ENCODE results near the gene ADAMTS17. TPM values are rescaled to one million over a fixed set of nuclear protein-coding genes. Genes with fewer than 3 reads are reported as not detected.

The ADAMTS17 gene
- total RNA-seq, 1 experiment from 2014 or later: 0.32 TPM

DNA sequence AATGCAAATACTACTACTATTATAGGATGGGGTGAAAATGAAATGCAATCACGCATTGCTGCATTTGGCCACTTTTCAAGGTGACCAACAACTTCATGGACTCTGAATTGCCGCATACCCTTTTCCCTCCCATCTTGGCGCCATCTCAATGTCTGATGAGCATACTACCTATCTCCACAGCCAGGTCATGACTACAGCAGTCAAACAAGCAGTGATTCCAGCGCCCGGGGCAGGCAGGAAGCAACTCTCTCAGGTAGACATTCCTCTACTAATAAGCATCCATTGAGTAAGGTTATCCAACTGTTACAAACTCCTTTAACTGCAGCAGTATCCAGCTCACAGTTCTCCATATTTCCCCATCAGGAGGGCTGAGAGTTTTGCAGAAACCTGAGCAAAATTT lies 155.4 kb downstream of the ADAMTS17 start:
- H3K27ac ChIP-seq: no peak overlapping the region
- no peak for DNase-seq (ENCODE audit: low read depth in 1 of 2, low spot score in 2 of 2)
- no peak overlapping the region for H3K4me3 ChIP-seq
- no peaks in the 10 kb centered on the region for H3K4me1 ChIP-seq (replicated peaks)
- H3K9me3 ChIP-seq (replicated peaks): no peaks in the 10 kb centered on the region
- H3K27me3 ChIP-seq (replicated peaks): no peaks in the 10 kb centered on the region
- H3K36me3 ChIP-seq: no peaks in the 10 kb centered on the region

DNA sequence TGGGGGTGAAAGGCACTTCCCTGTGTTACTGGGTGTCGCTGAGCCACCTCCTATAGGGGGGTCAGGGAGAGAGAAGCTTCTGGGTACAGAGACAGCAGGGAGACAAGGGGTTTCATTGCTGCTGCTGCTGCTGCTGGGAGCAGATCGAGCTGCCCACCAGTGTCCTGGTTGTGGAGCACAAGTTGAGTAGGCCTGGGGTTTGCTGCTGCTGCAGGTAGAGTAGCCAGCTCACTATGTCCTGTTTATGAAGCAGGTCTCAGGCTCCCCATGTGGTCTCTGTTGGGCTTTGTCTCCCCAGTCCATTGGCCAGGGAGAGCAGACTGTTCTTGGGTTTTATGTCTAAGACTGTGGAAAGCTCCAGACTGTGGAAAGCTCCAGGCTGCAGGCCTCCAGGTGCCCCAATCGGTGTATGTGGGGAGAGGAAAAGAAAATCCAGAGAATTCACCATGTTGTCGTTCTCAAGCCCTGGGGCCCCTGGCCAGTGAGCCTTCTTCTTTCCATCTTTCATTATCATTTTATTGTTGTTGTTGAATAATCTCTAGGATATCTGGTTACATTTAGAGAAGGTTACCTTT lies 157.8 kb downstream of the ADAMTS17 start:
- Histone ChIP-seq H3K36me3 (no peaks in the 10 kb centered on the region), H3K27ac (no peak overlapping the region), H3K27me3 (replicated peaks) (no peaks in the 10 kb centered on the region), H3K9me3 (replicated peaks) (no peaks in the 10 kb centered on the region), H3K4me3 (no peak overlapping the region), H3K4me1 (replicated peaks) (no peaks in the 10 kb centered on the region)
- DNase-seq (ENCODE audit: low read depth in 1 of 2, low spot score in 2 of 2): no peak

DNA sequence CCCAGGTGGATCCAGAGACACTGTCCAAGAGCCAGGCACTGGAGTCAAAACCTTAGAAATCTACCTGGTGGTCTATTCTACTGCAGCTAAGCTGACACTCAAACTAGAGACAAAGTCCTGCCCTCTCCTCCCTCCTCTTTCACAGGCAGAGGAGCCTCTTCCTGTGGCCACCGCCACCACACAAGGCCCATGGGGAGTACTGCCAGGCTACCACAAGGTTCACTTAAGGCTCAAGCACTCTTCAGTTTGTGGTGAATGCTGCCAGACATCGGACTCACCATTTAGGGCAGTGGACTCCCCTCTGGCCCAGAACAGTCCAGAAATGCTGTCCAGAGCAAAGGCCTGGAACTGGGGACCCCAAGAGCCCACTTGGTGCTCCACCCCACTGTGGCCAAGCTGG lies 160.9 kb downstream of the ADAMTS17 start:
- Histone ChIP-seq H3K27me3 (replicated peaks) (peaks cover 4% of the 10 kb centered on the region; the same call in 1 of the 2 replicates), H3K4me1 (replicated peaks) (no peaks in the 10 kb centered on the region), H3K27ac (no peak overlapping the region), H3K4me3 (no peak overlapping the region), H3K36me3 (no peaks in the 10 kb centered on the region), H3K9me3 (replicated peaks) (no peaks in the 10 kb centered on the region)
- DNase-seq (ENCODE audit: low read depth in 1 of 2, low spot score in 2 of 2): no peak

DNA sequence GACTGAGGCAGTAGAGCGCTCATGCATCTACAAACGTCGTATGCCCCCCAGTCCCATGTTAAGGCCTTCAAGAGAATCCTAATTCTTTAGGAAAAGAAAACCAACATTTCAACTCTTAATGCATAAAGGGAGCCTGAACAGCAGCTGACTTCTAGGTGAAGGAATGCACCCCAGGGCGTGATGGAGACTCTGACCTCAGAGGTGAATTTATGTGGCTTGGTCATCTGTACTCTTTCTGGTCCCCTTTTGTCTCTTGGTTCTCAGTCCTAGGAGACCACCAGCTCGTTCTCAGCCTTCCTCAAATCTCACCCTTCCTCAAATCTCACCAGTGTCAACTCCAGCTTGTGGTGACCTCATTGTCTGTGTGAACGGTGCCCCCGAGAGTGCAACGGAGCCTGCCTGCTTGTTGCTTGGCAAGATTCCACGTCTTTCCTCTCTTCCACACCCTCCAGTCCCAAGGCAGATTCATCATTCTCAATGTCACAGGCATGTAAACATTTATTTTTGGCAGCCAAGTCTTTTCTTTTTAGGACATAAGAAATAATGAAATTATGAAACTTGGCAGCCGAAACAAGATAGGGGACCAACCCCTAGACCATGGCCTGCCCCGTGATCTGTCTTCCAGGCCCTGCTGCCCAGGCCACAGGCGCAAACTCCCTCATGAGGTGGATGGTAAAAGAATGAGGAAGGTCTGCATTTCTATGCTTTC lies 166.2 kb downstream of the ADAMTS17 start:
- no peak overlapping the region for H3K27ac ChIP-seq
- peaks cover 9% of the 10 kb centered on the region; the same call in 1 of the 2 replicates for H3K9me3 ChIP-seq (replicated peaks)
- no peaks in the 10 kb centered on the region for H3K4me1 ChIP-seq (replicated peaks)
- peaks cover 4% of the 10 kb centered on the region; the same call in 1 of the 2 replicates for H3K27me3 ChIP-seq (replicated peaks)
- DNase-seq (ENCODE audit: low read depth in 1 of 2, low spot score in 2 of 2): no peak
- H3K36me3 ChIP-seq: no peaks in the 10 kb centered on the region
- no peak overlapping the region for H3K4me3 ChIP-seq

DNA sequence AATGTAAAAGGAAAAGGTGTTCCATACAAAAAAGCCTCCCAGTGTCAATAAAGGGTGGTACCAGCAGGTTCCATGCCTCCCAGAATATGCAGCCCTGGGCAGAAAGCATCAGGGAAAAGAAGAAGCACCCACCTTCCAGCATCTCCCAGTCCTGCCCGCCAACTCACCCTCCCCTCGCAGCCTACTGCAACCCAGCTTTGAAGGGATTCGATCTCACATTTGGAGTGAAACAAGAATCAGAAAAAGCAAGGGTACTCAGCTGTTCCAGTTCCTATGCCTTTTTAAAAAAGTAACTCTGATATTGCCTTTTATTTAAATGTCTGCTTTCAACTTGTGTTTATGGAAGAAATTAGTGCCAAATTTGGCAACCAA lies 166.9 kb downstream of the ADAMTS17 start:
- no peak for DNase-seq (ENCODE audit: low read depth in 1 of 2, low spot score in 2 of 2)
- Histone ChIP-seq H3K4me1 (replicated peaks) (no peaks in the 10 kb centered on the region), H3K4me3 (no peak overlapping the region), H3K27ac (no peak overlapping the region), H3K36me3 (no peaks in the 10 kb centered on the region), H3K27me3 (replicated peaks) (peaks cover 4% of the 10 kb centered on the region; the same call in 1 of the 2 replicates), H3K9me3 (replicated peaks) (peaks cover 9% of the 10 kb centered on the region; the same call in 1 of the 2 replicates)

DNA sequence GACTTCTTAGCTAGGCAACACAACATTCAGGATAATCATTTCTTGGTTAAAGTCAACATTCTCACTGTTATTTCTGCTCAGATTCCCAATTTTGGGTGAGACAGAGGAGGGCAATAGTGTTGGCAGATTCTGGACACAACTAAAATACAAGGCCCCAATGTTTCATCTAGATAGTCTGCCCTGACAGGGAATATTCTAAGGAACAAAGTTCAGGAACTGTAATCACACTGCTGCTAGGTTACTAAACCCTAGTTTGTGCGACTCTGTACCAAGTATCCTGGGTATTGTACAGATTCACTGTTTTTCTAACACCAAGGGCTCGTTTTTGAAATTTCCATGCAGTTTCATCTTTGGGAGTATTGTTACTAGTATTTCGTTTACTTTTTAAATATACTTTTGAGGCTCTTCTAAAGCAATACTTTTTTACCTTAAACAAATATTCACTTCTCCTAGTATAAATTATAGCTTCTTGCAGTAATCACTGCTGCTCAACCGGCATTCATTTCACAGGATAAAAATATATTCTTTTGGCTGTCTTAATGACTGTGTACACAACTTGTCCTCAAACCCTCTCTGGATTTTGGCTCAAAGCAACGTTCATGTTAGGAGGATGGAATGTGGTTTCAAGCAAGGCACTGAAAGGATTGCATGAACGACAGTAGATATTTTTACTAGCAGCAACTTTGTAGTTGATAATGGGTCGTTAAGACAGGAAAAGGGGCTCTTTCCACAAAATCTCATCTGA lies 167.4 kb downstream of the ADAMTS17 start:
- H3K36me3 ChIP-seq: no peaks in the 10 kb centered on the region
- H3K4me1 ChIP-seq (replicated peaks): no peaks in the 10 kb centered on the region
- DNase-seq (ENCODE audit: low read depth in 1 of 2, low spot score in 2 of 2): no peak
- no peak overlapping the region for H3K4me3 ChIP-seq
- H3K27ac ChIP-seq: no peak overlapping the region
- H3K27me3 ChIP-seq (replicated peaks): peaks cover 4% of the 10 kb centered on the region; the same call in 1 of the 2 replicates
- peaks cover 9% of the 10 kb centered on the region; the same call in 1 of the 2 replicates for H3K9me3 ChIP-seq (replicated peaks)

DNA sequence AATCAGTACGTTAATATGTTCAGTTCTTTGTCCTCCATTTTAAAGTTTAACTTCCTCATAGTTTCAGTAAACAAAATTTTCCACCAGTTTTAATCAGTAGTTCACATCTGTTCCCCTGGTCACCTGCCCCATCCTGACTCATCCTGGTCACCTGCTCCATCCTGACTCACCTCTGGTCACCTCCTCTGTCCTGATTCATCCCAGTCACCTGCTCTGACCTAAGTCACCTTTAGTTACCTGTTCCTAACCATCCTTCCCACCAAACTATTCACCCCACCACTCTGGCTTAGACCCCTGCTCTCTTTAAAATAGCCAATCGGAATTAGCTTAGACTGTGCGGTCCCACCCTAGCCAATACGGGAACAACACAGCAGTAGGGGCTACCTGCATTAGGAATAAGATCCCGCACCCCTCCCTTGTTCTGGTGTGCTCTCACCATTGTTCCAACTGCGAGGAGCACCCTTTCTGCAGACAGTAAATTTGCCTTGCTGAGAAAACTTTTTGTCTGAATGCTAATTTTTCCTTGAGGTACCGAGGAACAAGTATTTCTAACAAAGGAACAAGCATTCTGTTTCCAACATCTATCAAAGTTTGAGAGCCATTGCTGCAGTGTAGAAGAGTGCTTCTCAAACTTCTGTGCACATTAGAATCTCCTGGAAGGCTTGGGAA lies 169.3 kb downstream of the ADAMTS17 start:
- no peaks in the 10 kb centered on the region for H3K4me1 ChIP-seq (replicated peaks)
- H3K4me3 ChIP-seq: no peak overlapping the region
- peaks cover 4% of the 10 kb centered on the region; the same call in 1 of the 2 replicates for H3K27me3 ChIP-seq (replicated peaks)
- H3K27ac ChIP-seq: no peak overlapping the region
- peaks cover 9% of the 10 kb centered on the region; the same call in 1 of the 2 replicates for H3K9me3 ChIP-seq (replicated peaks)
- no peaks in the 10 kb centered on the region for H3K36me3 ChIP-seq
- no peak for DNase-seq (ENCODE audit: low read depth in 1 of 2, low spot score in 2 of 2)

DNA sequence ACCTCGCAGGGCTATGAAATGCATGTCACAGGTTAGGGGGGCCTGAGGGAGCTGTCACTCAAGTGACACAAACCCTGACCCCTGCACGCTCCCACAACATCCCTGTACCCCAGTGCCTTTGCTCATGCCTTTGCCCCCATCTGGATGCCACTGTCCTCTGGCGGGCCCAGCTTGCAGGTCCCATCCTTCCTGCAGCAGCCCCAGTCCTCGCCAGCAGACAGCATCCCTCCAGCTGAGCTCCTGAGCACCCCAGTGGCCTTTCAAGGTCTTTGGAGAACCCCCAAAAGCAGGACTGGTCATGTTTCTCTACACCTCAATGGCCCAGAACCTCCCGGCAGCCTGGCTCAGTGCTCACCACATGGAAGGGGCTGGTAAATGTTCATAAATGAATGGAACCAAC lies 170.4 kb downstream of the ADAMTS17 start:
- Histone ChIP-seq H3K36me3 (no peaks in the 10 kb centered on the region), H3K27ac (no peak overlapping the region), H3K4me3 (no peak overlapping the region), H3K9me3 (replicated peaks) (peaks cover 9% of the 10 kb centered on the region; the same call in 1 of the 2 replicates), H3K4me1 (replicated peaks) (no peaks in the 10 kb centered on the region), H3K27me3 (replicated peaks) (no peaks in the 10 kb centered on the region)
- DNase-seq (ENCODE audit: low read depth in 1 of 2, low spot score in 2 of 2): no peak

DNA sequence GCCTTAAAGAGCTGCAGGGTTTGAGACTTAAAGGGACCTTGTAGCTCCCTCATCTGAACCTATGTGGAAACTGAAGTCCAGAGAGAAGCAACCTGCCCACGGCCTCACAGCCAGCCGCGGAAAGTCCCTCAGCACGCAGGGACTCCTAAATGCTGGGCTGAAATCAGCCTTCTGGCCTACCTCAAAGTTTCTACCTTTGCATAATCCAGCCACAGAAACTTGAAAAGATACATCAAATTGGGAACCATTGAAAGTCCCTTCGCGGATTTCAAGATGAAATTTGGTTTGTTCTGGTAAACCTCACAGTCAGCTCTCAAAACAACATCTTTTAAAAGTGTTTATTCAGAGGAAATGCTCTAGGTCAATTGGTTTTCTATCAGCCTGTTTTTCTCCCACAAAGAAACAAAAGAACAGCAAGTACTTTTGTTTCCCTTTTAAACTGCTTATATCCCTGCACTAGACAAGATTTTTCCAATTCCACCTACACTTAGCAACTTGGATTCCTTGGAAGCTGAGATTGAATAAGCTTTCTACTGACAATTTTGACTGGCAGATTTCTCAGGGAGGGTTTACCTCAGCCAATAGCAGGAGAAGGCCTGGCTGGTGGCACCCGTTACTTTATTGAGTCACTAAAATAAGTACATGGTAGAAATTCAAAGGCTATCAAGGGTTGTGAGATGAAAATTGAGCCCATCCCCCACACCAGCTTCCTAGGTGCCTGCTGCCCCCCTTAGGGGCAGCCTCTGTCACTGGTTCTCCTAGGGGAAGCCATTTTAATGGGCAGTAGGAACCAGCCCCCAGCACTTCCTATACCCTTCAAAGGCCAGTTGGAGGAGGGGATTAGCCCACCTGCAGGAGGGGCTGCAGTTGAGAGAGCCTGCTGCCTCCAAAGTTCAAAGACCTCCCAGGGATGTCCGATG lies 171.2 kb downstream of the ADAMTS17 start:
- Histone ChIP-seq H3K9me3 (replicated peaks) (peaks cover 9% of the 10 kb centered on the region; the same call in 1 of the 2 replicates), H3K27me3 (replicated peaks) (no peaks in the 10 kb centered on the region), H3K36me3 (no peaks in the 10 kb centered on the region), H3K27ac (no peak overlapping the region), H3K4me1 (replicated peaks) (no peaks in the 10 kb centered on the region), H3K4me3 (no peak overlapping the region)
- DNase-seq (ENCODE audit: low read depth in 1 of 2, low spot score in 2 of 2): no peak

DNA sequence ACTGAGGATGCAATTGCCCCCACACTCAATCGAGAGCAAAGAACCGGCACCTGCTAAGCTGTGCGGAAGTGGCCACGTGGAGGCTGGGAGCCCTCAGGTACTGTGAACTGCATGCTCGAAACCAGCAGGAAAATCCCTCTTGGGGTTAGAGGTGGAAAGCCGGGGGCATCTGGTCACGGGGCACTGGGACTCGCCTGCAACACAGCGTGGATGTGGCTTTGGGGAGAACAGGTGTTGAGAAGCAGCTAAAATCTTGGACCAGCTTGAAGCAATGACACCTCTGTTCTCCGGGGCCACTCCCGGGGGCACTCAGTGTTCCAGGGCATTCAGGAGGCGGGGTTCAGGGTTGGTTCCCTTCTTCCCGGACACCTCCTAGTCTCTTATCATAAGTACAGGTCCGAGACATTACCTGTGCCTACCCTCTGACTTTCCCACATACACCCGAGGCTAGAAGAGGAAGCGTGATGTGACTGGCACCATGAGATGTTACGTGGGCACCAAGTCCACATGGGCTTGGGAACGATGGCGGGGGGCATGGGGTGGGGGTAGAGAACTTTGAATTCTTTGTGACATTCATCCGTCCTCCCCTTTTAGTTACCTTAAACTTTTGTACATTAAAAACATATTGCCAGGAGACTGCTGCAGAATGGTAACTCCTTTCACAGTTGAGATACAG lies 172.0 kb downstream of the ADAMTS17 start:
- Histone ChIP-seq H3K36me3 (no peaks in the 10 kb centered on the region), H3K27me3 (replicated peaks) (no peaks in the 10 kb centered on the region)

DNA sequence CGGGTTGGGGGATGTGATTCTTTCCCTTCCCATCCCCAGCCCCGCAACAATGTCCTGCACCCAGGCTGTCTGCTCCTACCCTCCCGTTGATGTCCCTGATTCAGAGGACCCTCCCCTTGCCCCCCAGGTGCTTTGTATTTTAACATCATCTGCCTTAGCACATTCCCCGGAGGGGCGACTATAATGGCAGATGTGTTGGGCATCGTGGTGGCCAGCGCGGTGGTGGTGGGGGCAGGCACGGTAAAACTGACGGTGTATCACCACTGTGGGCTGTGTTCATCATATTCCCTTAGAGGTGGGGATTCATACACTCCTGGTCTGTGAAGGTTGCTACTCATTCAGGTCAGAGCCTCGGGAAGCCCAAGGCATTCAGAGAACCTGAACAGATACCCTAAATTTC lies 173.0 kb downstream of the ADAMTS17 start:
- Histone ChIP-seq H3K27me3 (replicated peaks) (no peaks in the 10 kb centered on the region), H3K36me3 (no peaks in the 10 kb centered on the region), H3K4me3 (no peak overlapping the region), H3K4me1 (replicated peaks) (no peaks in the 10 kb centered on the region), H3K27ac (no peak overlapping the region), H3K9me3 (replicated peaks) (peaks cover 9% of the 10 kb centered on the region; the same call in 1 of the 2 replicates)
- DNase-seq (ENCODE audit: low read depth in 1 of 2, low spot score in 2 of 2): no peak

More for the DNA sequence above, 172.0 kb downstream of the ADAMTS17 start:
- Histone ChIP-seq H3K4me1 (replicated peaks) (no peaks in the 10 kb centered on the region), H3K27ac (no peak overlapping the region), H3K9me3 (replicated peaks) (peaks cover 9% of the 10 kb centered on the region; the same call in 1 of the 2 replicates), H3K4me3 (no peak overlapping the region)
- DNase-seq (ENCODE audit: low read depth in 1 of 2, low spot score in 2 of 2): no peak

DNA sequence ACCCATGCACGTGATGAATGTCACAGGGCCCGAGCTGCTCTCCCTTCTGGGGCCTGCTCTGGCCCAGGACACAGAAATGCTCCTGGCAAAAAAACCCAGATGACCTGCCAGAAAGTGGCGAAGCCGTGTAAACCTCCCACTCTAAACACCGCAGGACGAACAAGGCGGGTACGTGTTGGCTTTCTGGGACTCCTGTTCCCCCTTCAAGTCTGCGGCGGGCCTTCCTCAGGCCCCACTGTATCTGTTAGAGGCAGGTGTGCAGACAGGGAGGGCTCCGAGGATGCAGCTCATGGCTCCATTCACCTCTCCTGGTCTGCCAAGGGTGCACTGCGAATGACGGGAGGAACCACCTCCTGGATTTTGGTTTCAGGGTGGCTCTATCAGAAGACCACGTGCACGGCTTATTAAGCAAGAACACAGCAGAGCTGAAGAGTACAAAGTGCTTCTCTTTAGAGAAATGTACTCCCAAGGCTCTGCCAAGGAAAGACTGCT lies 173.8 kb downstream of the ADAMTS17 start:
- Histone ChIP-seq H3K36me3 (no peaks in the 10 kb centered on the region), H3K4me1 (replicated peaks) (no peaks in the 10 kb centered on the region), H3K27ac (no peak overlapping the region), H3K4me3 (no peak overlapping the region), H3K27me3 (replicated peaks) (no peaks in the 10 kb centered on the region), H3K9me3 (replicated peaks) (peaks cover 5% of the 10 kb centered on the region; the same call in 1 of the 2 replicates)
- DNase-seq (ENCODE audit: low read depth in 1 of 2, low spot score in 2 of 2): no peak
